Loucy (cell line): ENCODE results near the gene SEMA5B.
A peak's percentile ranks its signal among the peaks of the same experiment; 100 is the strongest.

ENCODE experiments used
- H2AFZ ChIP-seq: fragments of 200-600 bp; sonication (generic); 2 replicates; pipeline ENCODE4 v1.6.0; 2016; ENCODE audit warnings: antibody characterized with exemption, mild to moderate bottlenecking, low read length, moderate library complexity
- H3F3A ChIP-seq: fragments of 200-600 bp; 2 replicates; pipeline ENCODE4 v1.6.0; 2016; ENCODE audit warnings: antibody characterized with exemption, low read depth, mild to moderate bottlenecking
- H3K27me3 ChIP-seq: fragments of 200-600 bp; sonication (generic); 2 replicates; pipeline ENCODE4 v1.6.1; 2014; ENCODE audit warnings: low read length, mild to moderate bottlenecking; ENCODE audit not compliant: insufficient read depth, poor library complexity, severe bottlenecking
- H3K36me3 ChIP-seq: fragments of 200-600 bp; sonication (generic); 2 replicates; pipeline ENCODE4 v1.6.1; 2016; ENCODE audit warnings: low read length; ENCODE audit not compliant: insufficient read depth
- H3K4me1 ChIP-seq: fragments of 200-600 bp; sonication (generic); 2 replicates; pipeline ENCODE4 v1.5.1; 2014; ENCODE audit warnings: low read length, mild to moderate bottlenecking; ENCODE audit not compliant: insufficient read depth, poor library complexity, severe bottlenecking
- H3K4me2 ChIP-seq: fragments of 200-600 bp; sonication (generic); 2 replicates; pipeline ENCODE4 v1.6.0; 2014; ENCODE audit warnings: antibody characterized with exemption, low read length, low read depth, mild to moderate bottlenecking; ENCODE audit not compliant: poor library complexity, severe bottlenecking
- H3K4me3 ChIP-seq: fragments of 200-600 bp; sonication (generic); 2 replicates; pipeline ENCODE4 v1.5.1; 2014; ENCODE audit warnings: low read length, mild to moderate bottlenecking, mixed read lengths; ENCODE audit not compliant: poor library complexity, severe bottlenecking
- H3K79me2 ChIP-seq: fragments of 200-600 bp; sonication (generic); 2 replicates; pipeline ENCODE4 v1.6.1; 2014; ENCODE audit warnings: low read length; ENCODE audit not compliant: insufficient read depth
- H3K9ac ChIP-seq: fragments of 200-600 bp; sonication (generic); 2 replicates; pipeline ENCODE4 v1.6.0; 2014; ENCODE audit warnings: mild to moderate bottlenecking, low read depth, low read length, moderate library complexity; ENCODE audit not compliant: poor library complexity, severe bottlenecking
- H3K9me2 ChIP-seq: fragments of 200-600 bp; sonication (generic); replicated peaks from 2 replicates; pipeline ENCODE4 v1.6.1; 2016; ENCODE audit warnings: low read depth, low read length, mixed read lengths
- H3K9me3 ChIP-seq: fragments of 200-600 bp; sonication (generic); 2 replicates; pipeline ENCODE4 v1.6.1; 2014; ENCODE audit warnings: mild to moderate bottlenecking, antibody characterized with exemption, low read length, low read depth; ENCODE audit not compliant: insufficient read depth
- H4K20me1 ChIP-seq: fragments of 200-600 bp; sonication (generic); 2 replicates; pipeline ENCODE4 v1.6.0; 2014; ENCODE audit warnings: antibody characterized with exemption, low read length, mild to moderate bottlenecking; ENCODE audit not compliant: insufficient read depth, poor library complexity, severe bottlenecking
- CTCF ChIP-seq: fragments of 200-600 bp; sonication (generic); conservative IDR thresholded peaks from 2 replicates; pipeline ENCODE4 v1.5.1; 2014; ENCODE audit warnings: mild to moderate bottlenecking, antibody characterized with exemption, low read length
- EZH2phosphoT487 ChIP-seq: fragments of 200-600 bp; IDR thresholded peaks from 2 replicates; pipeline ENCODE4 v1.6.1; 2018; ENCODE audit warnings: antibody characterized with exemption, mild to moderate bottlenecking, moderate library complexity, borderline replicate concordance

SEMA5B gene

GRCh38 chr3:122984007-122984406 lies 43.6 kb downstream of the SEMA5B start:
- H3K9me2 ChIP-seq: no peaks in the 10 kb centered on the region
- H3F3A ChIP-seq: no peaks in the 10 kb centered on the region
- no peak for TF ChIP-seq CTCF
- no peak for TF ChIP-seq EZH2phosphoT487
- H3K79me2 ChIP-seq: no peaks in the 10 kb centered on the region
- no peaks in the 10 kb centered on the region for H4K20me1 ChIP-seq
- H3K27me3 ChIP-seq: peaks cover 90% of the 10 kb centered on the region
- H3K9ac ChIP-seq: no peak overlapping the region
- no peaks in the 10 kb centered on the region for H3K4me1 ChIP-seq
- no peak overlapping the region for H2AFZ ChIP-seq
- H3K4me3 ChIP-seq: no peak overlapping the region
- H3K4me2 ChIP-seq: no peak overlapping the region
- H3K36me3 ChIP-seq: no peaks in the 10 kb centered on the region
- no peaks in the 10 kb centered on the region for H3K9me3 ChIP-seq

- Histone ChIP-seq H3K36me3 (no peaks in the 10 kb centered on the region), H3K79me2 (no peaks in the 10 kb centered on the region), H2AFZ (no peak overlapping the region), H4K20me1 (no peaks in the 10 kb centered on the region), H3K4me2 (no peak overlapping the region), H3F3A (no peaks in the 10 kb centered on the region), H3K9me3 (no peaks in the 10 kb centered on the region), H3K27me3 (peaks cover 90% of the 10 kb centered on the region), H3K4me3 (no peak overlapping the region), H3K9ac (no peak overlapping the region), H3K9me2 (no peaks in the 10 kb centered on the region), H3K4me1 (no peaks in the 10 kb centered on the region)
- TF ChIP-seq EZH2phosphoT487 (no peak), CTCF (peak; percentile 22; the same call in 1 of the 2 replicates)
Observed at GRCh38 chr3:122982216-122983185, 45.1 kb downstream of the SEMA5B start.

- peaks cover 74% of the 10 kb centered on the region for H3K27me3 ChIP-seq
- no peaks in the 10 kb centered on the region for H3K79me2 ChIP-seq
- H3K4me3 ChIP-seq: no peak overlapping the region
- H3F3A ChIP-seq: no peaks in the 10 kb centered on the region
- H3K9me2 ChIP-seq: no peaks in the 10 kb centered on the region
- H3K36me3 ChIP-seq: no peaks in the 10 kb centered on the region
- H2AFZ ChIP-seq: no peak overlapping the region
- no peak overlapping the region for H3K4me2 ChIP-seq
- TF ChIP-seq EZH2phosphoT487 (no peak), CTCF (no peak)
- peaks cover 21% of the 10 kb centered on the region for H3K4me1 ChIP-seq
- no peaks in the 10 kb centered on the region for H3K9me3 ChIP-seq
- H3K9ac ChIP-seq: no peak overlapping the region
- peaks cover 3% of the 10 kb centered on the region for H4K20me1 ChIP-seq
Observed at GRCh38 chr3:122979211-122979610, 48.4 kb downstream of the SEMA5B start.
